ENCODE data around the gene MDGA2.

The MDGA2 gene

DNA sequence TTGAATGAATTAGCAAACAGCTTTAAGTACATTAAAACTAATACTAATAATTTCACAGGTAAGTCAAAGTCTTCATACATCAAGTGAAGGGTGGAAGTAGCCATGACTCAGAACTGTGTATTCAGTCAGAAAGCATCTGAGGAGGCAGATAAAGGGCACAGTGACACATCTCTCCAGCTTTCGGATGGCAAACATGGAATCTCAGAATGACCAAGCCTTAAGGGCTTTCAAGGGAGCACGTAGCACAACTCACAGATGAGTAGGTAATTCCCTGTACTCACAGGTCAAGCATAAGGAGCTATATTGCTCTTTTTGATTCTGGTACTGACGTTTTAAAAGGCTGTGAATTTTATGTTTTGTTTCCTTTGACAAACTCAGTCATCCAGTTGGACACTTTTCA lies 56.0 kb downstream of the MDGA2 start:
- DNase-seq, result no peak

DNA sequence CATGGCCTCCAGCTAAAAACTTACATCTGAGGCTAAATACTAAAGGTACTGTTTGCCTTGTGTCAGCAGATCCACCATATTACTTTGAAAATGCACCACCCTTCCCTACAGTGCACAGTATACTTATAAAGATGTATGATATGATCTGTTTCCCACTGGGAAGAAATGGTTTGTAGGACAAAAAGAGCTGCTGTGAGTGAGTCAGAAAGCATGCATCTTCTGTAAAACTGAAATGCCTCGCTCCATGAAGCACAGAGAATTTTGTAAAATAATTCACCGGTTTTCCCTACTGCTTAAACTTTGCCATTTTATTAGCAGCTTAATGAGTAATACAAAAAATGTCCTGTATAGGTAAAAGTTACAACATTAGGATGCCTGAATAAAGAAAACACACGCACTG lies 68.8 kb downstream of the MDGA2 start:
- no peak for DNase-seq

DNA sequence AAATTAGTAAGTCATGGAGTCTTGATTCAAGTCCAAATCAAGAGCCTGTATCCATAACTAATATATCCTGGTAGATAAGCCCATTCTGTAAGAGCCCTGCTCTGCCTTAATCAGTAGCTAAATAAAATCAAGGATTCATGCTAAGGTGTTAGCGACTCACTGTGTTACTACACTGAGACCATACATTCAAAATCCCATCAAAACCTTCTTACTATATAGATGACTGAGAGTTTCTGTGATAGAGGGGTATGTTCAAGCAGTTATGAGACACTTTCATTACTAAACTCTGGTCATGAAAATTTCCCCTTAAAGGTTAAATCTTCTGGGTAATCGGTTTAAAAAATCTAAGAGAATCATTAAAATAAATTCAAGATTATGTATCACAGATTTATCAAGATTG lies 78.5 kb downstream of the MDGA2 start:
- DNase-seq, result no peak

DNA sequence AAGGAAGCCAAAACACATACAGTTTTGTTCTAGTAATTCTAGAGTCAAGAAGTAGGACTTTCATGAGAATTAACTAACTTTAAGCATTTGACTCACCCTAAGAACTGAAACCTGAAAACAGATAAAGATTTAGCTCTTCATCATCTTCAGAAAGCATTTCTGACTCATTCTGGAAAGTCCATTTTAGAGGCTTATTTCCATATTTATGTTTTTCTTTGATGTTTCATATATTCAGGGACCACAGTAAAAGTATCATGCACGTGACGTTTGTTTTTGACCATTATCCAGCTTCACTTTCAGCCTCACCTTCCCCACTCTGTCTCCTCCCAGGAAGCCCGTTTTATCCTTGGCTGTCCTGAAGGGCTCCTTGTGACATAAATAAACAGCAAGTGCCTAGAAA lies 79.2 kb downstream of the MDGA2 start:
- DNase-seq, result no peak

DNA sequence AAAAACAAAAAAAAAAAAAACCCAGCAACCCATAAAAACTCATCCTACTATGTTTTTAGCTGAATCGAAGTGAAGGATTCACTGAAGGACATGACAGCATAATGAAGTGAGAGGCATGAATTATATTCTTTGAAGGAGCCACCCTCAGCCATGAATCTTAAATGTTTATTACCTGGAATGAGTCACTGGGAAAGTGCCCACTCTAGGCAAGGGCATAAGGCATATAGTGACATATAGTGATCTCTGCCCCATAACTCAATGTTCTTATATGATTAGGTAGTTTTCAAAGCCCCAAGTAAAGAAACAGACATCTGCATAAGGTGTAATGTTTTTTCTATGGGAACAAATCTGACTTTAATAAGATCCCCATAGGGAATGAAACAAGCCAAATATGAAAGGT lies 79.9 kb downstream of the MDGA2 start:
- DNase-seq, result no peak

DNA sequence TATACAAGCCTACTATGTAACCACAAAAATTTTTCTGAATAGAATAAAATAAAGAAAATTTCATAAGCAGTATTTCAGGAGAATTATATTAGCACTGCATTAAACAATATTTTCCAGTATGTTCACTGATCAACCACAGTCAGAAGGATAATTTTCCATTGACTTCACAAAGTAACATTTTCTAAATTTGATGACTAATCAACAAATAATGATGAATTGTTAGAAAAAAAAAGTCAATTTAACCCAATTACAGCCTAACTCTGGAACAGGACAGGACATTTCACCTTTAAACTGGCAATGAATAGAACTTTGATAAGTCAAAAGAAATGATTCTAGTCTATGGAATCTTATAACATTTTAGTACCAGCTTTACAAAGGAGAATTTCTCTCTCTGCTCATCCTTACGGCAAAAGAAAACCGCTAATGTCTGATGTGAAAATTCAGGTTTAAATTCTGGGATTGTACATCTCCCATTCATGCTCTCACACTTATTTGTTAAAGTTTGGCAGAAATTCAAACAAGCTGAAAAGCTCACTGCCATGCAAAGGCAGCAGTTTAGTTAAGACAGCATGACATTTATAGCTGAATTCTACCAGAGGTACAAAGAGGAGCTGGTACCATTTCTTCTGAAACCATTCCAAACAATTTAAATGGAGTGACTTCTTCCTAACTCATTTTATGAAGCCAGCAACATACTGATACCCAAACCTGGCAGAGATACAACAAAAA lies 84.5 kb downstream of the MDGA2 start:
- no peak for DNase-seq

DNA sequence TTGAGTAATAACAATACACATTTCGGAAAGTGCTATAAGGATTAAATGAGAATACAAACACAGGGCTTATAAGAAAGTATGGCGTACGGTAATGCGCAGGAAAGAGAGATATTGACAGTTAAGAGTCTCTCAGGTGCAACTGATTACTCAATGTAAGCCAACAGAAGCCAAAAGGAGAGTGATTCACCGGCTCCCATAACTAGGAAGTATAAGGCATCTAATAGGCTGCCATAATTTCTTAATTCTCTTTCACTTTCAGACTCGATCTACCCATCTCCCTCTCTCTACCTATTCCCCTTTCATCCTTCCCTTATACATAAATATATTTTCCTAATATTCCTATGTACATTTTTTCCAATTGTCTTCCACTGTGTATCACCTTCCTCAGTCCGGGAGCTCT lies 90.0 kb downstream of the MDGA2 start:
- DNase-seq, result no peak

DNA sequence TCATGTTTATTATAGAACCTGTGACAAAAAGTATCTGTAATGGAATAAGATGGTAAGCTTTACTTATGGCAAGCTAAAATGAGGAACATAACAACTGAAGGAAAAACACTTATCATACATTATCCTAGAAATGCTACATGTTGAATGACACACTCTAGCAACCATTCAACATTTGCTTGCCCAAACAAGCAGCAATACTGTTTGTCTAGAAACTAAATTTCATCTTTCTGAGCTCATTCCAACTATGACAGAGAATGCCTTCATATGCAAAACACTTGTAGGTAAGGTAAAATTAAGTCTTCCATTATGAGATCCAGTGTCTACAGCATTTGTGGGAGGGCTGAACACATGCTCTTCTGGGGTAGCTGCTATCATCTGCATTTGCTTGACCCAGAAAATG lies 108.1 kb downstream of the MDGA2 start:
- DNase-seq, result no peak

DNA sequence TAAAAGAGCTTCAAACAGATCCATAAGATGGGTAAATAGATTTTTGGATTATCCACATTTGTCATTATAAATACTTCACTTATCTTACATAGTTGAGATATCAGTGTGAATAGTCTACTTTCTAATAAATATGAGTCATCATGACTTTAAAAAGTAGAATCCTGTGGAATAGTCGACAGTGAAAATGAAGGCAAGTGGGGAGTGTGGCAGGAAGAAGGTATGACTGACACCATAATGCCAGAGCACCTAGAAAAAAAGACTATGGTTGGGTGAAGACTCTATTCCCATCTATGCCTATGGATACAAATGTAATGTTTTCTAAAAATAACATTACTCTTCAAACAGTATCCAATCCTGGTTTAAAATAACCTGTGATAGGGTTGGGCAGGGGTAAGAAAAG lies 117.5 kb downstream of the MDGA2 start:
- DNase-seq, result no peak

DNA sequence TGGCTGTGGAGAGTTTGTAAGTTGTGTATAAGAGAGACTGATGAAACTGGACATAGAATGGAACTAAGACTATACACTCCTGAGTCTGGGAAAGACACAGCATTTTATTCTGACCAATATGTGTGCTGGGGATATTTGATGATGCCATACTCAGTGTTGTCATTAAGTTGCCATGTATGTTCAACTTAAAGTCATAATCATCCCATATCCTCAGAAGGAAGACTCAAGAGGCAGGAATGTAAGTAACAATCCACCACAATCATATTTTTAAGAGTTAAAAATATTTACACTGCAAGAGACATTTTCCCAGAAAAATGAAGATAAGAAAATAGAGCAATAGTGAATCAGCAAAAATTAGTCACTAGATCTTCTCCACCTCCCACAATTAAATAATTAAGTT lies 120.1 kb downstream of the MDGA2 start:
- DNase-seq, result no peak

DNA sequence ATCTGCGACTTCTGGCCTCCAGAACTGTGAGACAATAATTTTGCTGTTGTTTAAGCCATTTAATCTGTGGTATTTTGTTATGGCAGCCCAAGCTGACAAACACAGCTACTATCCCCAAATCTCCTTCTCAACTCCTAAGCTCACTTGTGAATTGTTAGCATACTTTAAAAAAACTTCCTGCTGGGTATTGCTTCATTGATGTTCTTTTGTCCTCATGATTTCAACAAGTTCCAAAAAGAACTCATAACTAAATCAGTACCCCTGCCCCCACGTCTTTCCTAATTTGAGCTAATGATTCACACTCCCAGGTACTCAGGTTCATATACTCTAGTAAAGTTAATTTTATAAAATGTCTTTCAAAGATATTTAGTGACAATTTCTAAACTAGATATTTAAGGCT lies 125.5 kb downstream of the MDGA2 start:
- no peak for DNase-seq

DNA sequence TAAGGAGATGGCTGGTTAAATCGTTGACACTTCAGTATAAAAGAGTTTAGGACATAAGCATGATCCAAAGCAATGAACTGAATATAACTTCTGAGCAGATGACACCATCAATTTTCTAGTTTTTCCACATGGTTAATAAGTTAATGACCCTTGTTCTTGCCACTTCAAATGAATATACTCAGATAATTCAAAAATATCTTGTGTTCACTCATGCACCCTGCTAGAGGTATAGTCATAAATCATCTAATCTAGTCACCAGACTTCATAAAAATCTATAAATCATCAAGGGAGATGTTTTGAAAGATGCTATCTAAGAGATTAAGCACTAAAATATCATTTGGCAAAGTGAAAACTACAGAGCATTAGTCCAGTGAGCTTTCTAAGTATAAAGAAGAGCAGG lies 131.9 kb downstream of the MDGA2 start:
- no peak for DNase-seq

DNA sequence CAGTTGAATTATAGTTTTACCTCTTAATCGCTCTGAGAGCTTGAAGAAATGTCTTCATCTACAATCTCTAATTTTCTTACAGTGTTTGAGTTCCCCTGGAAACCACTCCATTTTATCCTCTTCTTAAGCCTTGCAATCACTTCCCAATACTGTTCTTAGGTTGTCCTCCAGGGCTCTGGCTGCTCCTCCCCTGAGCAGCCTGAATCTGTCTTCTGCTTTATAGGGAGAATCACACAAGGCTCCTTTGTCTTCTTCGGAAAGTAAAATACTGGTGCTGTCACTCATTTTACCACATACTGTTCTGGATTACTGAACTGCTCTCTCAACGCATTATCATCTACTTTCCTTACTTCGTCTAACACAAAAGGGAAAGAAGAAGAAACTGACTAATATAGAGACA lies 133.7 kb downstream of the MDGA2 start:
- no peak for DNase-seq

DNA sequence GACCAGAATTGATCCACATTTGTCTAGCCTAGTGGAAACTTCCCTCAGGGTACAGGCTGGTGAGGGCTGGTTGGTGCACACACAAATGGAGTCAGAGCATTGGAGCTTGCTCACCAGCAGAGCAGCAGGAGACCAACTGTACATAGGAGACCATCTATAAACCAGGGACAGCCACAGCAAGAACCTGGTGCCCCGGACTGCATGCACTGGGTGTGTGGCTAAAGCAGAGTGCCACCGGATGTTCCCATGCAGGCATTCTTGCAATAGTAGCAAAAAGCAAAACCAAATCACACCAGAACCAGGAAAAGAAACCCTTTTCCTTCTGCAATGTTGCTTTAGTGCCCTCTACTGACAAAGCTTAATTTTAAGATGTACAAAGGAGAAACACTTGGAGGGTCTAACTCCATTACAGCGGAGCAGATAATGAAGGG lies 136.4 kb downstream of the MDGA2 start:
- DNase-seq, result no peak

DNA sequence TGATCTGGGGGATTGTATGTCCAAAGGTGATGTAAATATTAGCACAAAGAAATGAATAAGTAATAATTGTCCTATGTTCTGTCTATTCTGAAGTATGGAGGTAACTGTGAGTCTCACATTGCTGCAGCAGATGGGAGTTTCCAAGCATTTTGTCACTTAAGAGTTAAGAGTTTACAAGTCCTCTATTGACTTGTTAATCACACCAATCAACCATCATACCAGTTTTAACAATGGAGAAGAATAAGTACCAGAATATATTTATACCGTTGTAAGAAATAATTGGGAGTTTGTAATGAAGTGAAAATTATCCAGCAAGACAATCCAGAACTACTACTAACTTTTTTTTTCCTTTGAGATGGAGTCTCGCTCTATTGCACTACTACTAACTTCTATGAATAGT lies 139.1 kb downstream of the MDGA2 start:
- DNase-seq, result no peak

DNA sequence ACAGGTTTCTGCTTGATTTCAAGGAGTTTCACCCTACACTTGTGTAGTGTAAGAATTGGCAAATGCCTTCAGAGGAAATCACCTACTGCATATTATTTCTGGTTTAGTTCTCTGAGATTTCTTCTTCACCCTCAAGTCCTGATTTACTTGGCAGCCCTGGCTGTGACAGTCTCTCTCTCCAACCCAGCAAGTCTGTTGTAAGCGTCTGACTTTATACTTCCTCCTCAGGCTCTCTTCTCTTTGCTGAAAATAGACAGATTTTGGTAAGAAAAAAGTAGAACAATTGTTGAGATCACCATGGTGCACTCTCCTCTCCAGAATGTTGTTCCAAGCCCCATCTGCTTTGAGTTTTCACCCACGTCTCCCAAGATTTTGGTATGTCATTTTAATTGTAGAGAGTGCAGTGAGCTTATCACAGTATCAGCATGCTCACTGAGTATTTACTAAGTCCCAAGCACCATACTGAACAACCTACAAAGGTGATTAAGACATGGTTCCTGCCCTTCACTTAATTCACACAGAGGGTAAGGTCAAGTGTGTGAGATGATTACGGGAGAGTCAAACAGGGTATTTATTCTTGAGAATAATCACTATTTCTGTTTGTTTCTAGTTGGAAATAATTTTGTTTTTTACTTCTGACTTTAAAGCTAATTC lies 148.7 kb downstream of the MDGA2 start:
- no peak for DNase-seq

DNA sequence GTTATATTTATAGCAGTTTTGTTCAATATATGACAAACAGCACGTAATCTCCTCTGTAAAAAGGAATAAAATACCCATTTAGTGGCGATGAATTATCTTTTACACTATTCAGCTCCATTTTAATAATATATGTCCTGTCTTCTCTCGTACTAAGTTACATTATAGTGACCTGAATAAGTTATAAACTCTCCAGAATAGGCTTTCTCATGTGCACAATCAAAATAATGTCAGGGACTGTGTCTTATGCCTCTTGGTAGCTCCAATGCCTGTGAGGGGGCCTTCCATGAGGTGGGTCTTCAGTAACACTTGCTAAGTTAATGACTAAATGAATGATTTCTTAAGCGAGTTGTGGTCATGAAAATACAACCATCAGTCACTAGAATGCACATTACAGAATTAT lies 150.9 kb downstream of the MDGA2 start:
- DNase-seq, result no peak

DNA sequence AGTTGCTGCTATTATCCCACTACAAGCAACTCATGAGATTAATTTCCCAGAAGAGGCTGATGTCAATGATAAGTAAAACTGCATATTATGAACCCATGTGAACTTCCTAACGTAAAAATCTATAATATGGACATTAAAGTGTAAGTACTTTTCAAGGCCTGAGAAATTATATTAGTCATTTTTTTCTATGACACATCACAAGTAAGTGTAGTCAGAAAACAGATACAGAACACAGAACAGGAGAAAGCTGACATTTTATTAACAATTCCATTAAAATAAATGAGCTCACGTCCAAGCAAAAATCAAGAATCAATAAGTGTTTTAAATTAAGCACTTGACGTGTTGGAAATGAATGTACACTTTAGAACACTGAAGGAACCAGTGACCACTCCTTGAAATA lies 155.0 kb downstream of the MDGA2 start:
- no peak for DNase-seq

DNA sequence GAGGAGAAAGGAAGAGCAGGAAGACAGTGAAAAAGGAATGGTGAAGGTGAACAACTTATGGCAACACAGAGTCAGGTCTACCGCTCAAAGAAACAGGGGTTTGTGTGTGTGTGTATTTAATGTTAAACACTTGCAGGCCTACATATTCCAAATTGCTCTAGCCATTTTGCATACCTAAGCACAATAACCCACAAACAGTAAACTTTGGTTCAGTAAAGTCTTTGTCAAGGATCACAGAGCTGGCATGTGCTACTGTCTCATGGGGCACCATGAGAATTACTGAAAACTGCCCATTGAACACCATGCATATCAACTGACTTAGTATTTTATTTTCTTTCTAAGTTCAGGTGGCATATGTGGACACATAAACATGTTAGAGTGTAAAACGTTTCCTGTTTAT lies 163.6 kb downstream of the MDGA2 start:
- no peak for DNase-seq

DNA sequence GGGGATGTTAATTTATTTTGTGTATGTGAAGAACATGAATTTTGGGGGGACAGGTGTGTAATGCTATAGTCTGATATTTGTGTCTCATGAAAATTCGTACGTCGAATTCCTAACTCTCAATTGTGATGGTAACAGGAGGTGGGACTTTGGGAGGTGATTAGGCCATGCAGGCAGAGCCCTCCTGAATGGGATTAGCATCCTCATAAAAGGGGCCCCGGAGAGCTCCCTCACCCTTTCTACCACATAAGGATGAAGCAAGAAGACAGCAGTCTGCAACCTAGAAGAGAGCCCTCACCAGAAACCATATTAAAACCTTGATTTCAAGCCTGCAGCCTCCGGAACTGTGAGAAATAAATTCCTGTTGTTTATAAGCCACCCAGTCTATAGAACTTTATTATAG lies 165.4 kb downstream of the MDGA2 start:
- DNase-seq, result no peak

DNA sequence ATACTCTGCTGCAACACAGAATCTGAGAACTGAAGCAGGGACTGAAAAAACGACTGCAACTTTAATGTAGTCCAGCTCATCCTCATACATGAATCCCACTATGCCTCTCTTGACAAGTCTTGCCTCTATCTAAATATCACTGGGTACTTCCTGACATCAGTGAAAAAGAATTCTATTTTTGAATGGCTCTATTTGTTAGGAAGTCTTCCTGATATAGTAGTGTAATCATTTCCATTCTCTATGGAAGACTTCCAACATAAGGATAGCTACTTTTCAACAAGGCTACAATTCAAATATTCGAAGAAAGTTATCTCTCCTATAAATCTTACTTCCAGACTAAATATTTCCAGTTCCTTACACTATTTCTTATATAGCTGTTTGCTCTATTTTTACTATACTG lies 167.5 kb downstream of the MDGA2 start:
- no peak for DNase-seq

DNA sequence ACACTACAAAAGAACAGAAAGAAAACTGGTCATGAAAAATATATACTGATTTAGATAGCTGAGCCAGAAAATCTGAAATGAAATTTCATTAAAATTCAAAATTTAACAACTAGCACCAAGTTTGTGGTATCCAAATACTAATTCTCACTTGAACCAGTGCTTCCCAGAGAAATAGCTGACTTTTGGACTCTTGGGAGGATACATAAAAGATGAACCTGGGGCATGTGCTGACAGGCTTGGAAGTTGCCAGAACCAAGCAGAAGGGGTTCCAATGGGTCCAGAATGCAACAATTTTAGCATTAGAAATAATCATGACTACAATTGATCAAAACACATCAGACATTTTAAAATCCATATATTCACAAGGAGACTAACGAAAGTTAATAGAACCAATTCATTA lies 175.0 kb downstream of the MDGA2 start:
- DNase-seq, result no peak

DNA sequence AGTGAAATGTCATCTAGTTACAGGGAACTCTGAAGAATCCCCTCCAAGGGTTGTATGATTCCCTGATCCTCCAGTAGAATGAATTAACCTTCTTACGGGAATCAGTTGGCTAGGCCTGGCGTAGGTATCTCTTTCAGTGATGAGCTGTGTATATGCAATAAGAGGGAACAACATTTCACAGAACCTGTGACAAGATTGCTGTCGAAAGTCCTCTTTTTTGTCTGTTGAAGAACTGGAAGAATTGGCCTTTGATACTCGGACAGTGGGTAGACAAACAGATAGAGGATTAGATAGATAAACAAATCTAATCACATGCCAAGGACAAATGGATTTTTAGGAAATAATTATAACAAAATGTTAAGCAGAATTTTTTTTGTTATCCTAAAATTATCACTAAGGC lies 184.6 kb downstream of the MDGA2 start:
- DNase-seq, result no peak

DNA sequence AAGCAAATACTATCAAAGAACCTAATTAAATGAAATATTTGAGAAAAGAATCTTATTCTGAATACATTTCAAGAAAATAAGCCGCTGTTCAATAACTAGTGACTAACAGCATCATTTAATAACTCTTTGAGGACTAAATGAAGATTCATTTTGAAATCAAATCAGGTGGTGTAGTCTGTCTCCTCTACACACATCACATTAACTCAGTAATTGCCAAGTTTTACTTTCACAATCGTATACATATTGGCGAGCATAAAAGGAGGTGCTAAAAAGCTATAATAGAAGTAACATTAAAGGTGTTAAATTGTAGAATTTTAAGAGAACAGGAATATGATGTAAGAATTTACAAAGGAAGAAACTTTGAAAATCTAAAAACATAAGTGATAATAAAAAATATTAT lies 185.1 kb downstream of the MDGA2 start:
- no peak for DNase-seq

DNA sequence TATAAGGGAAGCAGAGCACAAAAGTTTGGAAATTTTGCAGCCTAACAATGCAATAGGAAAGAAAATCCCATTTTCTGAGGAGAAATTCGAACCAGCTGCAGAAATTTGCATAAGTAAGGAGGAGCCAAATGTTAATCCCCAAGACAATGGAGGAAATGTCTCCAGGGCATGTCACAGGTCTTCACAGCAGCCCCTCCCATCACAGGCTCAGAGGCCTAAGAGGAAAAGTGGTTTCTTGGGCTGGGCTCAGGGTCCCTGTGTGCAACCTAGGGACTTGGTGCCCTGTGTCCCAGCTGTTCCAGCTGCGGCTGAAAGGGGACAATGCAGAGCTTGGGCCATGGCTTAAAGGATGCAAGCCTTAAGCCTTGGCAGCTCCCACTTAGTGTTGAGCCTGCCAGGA lies 190.0 kb downstream of the MDGA2 start:
- no peak for DNase-seq
